HepG2 (cell line): ENCODE data around the gene NTM.

ENCODE experiments used
- ADNP ChIP-seq: sonication (generic); formaldehyde crosslinking; IDR thresholded peaks from 2 replicates; pipeline ENCODE4 v1.4.0; 2020; ENCODE audit warnings: missing genetic modification reagents
- ZNF136 ChIP-seq: sonication (generic); formaldehyde crosslinking; IDR thresholded peaks from 2 replicates; pipeline ENCODE4 v1.8.1; 2022; ENCODE audit warnings: low read depth, mild to moderate bottlenecking, moderate library complexity, missing genetic modification reagents
- ZNF460 ChIP-seq: sonication (generic); formaldehyde crosslinking; IDR thresholded peaks from 2 replicates; pipeline ENCODE4 v1.5.1; 2020; ENCODE audit warnings: missing genetic modification reagents, mild to moderate bottlenecking, borderline replicate concordance

- TF ChIP-seq ZNF136 (CRISPR knock-in tag) (no peak), ZNF460 (CRISPR knock-in tag) (no peak), ADNP (no peak)
Observed at GRCh38 chr11:131458421-131458820, 88.0 kb downstream of the NTM start.
